Neutrophil (primary cell): Measurements from ENCODE around the gene SLC22A8.
A peak's percentile ranks its signal among the peaks of the same experiment; 100 is the strongest.
"Not testable (repeated sequence)": the region's sequence is repeated elsewhere in the genome, so short reads cannot be mapped to it uniquely, and the experiment has no call there.

Source experiments
- H3K27ac ChIP-seq: fragments of 200-600 bp; sonication (generic); 2 replicates; pipeline ENCODE4 v1.5.1; 2016; ENCODE audit warnings: mild to moderate bottlenecking, moderate library complexity
- H3K27me3 ChIP-seq: fragments of 200-600 bp; sonication (generic); 2 replicates; pipeline ENCODE4 v1.6.0; 2016; ENCODE audit warnings: mild to moderate bottlenecking
- H3K36me3 ChIP-seq: fragments of 200-600 bp; sonication (generic); 2 replicates; pipeline ENCODE4 v1.5.1; 2017
- H3K4me1 ChIP-seq, 2 experiments: fragments of 200-600 bp in 1 of 2; sonication (generic) in 1 of 2; 1 replicate in 1 of 2; 2 replicates in 1 of 2; pipeline versions ENCODE4 v1.5.1 to v1.6.1; 2013 to 2016; ENCODE audit warnings: low read depth in 1 of 2, low read length in 1 of 2, mild to moderate bottlenecking in 1 of 2, moderate library complexity in 1 of 2; ENCODE audit not compliant: control insufficient read depth in 1 of 2, insufficient read depth in 1 of 2
- H3K4me3 ChIP-seq, 2 experiments: fragments of 200-600 bp in 1 of 2; sonication (generic) in 1 of 2; 1 replicate in 1 of 2; 2 replicates in 1 of 2; pipeline ENCODE4 v1.5.1; 2013 to 2016; ENCODE audit warnings: low read depth in 1 of 2, low read length in 1 of 2, mild to moderate bottlenecking in 1 of 2, moderate library complexity in 1 of 2
- H3K9me3 ChIP-seq: fragments of 200-600 bp; sonication (generic); 2 replicates; pipeline ENCODE4 v1.5.1; 2016
- CTCF ChIP-seq: fragments of 200-600 bp; sonication (generic); IDR thresholded peaks from 2 replicates; pipeline ENCODE4 v1.5.1; 2016; ENCODE audit warnings: antibody characterized with exemption

SLC22A8 gene

DNA sequence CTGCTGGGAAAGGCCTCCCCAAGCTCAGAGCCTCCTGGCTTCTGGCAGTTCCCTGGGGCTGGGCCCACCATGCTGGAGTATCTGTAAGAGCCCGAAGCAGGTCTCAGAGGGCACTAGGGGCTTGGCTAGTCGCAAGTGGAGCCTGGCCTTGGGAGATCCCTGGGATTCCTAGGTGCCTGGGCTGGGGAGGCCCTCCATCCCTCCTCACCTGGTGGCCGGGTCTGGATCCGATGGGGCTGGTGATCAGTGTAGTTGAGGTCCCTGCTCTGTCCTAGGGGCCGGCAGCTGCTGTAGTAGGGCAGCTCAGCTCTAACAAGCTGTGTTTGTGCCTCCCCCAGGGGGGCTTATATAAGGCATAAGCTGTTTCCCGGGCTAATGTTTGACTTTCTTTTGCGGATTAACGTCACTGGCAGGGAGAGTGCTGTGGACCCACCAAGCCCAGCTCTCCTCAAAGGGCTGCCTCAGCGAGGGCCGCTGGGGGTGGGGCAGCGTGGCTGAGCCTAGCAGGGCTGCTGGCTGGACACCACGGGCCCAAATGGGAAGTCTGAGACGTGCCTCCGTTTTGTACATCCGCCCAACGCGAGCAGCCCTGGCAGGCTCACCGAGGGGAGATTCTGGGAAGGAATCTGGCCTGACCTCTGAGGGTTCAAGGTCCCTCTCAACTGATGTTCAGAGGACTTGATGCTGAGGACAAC is at the start of gene SLC22A8:
Gene SLC22A8, minus strand, starts transcription at position 321 of the 695 bp plus-strand sequence. CDS start 883 bp downstream, outside the sequence.
- H3K4me3 ChIP-seq: no peak within 1 kb of the TSS
- no peaks in the 10 kb centered on the region for H3K36me3 ChIP-seq
- peaks cover 19% of the 10 kb centered on the region for H3K27me3 ChIP-seq
- no peak within 1 kb of the TSS for H3K27ac ChIP-seq
- TF ChIP-seq CTCF: no peak
- H3K9me3 ChIP-seq: no peaks in the 10 kb centered on the region
- H3K4me1 ChIP-seq: no peaks in the 10 kb centered on the region

GRCh38 chr11:63046203-63046602 is 30.6 kb upstream of the SLC22A8 start:
- not testable (repeated sequence) for H3K9me3 ChIP-seq, H3K27ac ChIP-seq, H3K4me1 ChIP-seq, H3K36me3 ChIP-seq, H3K27me3 ChIP-seq, H3K4me3 ChIP-seq

GRCh38 chr11:63042596-63042995 is 27.0 kb upstream of the SLC22A8 start:
- no peaks in the 10 kb centered on the region for H3K36me3 ChIP-seq
- TF ChIP-seq CTCF: no peak
- no peak overlapping the region for H3K4me3 ChIP-seq
- H3K27ac ChIP-seq: no peak overlapping the region
- no peaks in the 10 kb centered on the region for H3K4me1 ChIP-seq
- peaks cover 4% of the 10 kb centered on the region for H3K27me3 ChIP-seq
- no peaks in the 10 kb centered on the region for H3K9me3 ChIP-seq

GRCh38 chr11:63032457-63032856 is 16.8 kb upstream of the SLC22A8 start:
- Histone ChIP-seq H3K9me3 (no peaks in the 10 kb centered on the region), H3K27ac (no peak overlapping the region), H3K36me3 (no peaks in the 10 kb centered on the region), H3K4me1 (no peaks in the 10 kb centered on the region), H3K27me3 (peaks cover 23% of the 10 kb centered on the region), H3K4me3 (no peak overlapping the region)
- no peak for TF ChIP-seq CTCF

DNA sequence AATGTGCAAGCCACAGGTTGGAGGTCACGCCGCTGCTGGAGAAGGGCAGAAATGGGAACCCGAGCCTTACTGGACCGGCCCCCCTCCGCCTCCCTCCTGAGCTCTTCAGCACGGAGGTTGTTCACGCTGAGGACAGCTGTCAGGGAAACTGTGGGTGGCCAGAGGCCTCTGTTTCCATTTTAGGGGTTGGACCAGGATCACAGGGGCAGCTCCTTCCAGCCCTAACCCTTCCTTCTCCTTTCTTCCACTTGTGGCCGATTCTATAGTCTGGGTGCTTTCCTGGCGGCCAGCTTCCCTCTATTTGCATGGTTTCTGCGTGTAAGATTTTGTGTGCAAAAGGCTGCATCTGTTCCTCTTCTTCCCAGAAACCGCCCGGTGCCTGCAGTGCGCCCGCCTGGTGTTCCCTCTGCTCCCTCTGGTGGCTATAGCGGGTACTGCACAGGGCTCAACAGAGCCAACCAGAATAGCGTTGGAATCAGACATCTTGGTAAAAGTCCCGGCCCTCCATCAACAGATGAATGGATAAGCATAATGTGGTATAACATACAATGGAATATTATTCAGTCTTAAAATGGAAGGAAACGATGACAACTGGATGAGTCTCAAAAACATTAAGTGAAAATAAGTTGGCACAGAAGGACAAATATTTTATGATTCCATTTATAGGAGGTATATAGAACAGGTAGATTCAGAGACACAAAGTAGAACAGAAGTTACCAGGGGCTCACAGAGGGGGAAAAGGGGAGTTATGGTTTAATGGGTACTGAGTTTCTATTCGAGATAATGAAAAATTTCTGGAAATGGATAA is 8.4 kb upstream of the SLC22A8 start:
- TF ChIP-seq CTCF: peak; percentile 98
- Histone ChIP-seq H3K27ac (no peak overlapping the region), H3K9me3 (no peaks in the 10 kb centered on the region)

GRCh38 chr11:63023222-63023814 is 7.7 kb upstream of the SLC22A8 start:
- Histone ChIP-seq H3K27me3 (peaks cover 17% of the 10 kb centered on the region), H3K4me3 (no peak overlapping the region), H3K27ac (no peak overlapping the region), H3K4me1 (no peaks in the 10 kb centered on the region), H3K36me3 (no peaks in the 10 kb centered on the region), H3K9me3 (no peaks in the 10 kb centered on the region)
- TF ChIP-seq CTCF: no peak

More for the DNA sequence above, 8.4 kb upstream of the SLC22A8 start:
- no peaks in the 10 kb centered on the region for H3K36me3 ChIP-seq
- H3K4me1 ChIP-seq: no peaks in the 10 kb centered on the region
- H3K27me3 ChIP-seq: peaks cover 17% of the 10 kb centered on the region
- no peak overlapping the region for H3K4me3 ChIP-seq
